Type B pancreatic cell (in vitro differentiated cells): ENCODE results near the gene MRPS34. TPM values are rescaled to one million over a fixed set of nuclear protein-coding genes. Genes with fewer than 3 reads are reported as not detected.

Source experiments
- DNase-seq: peaks from one replicate; pipeline ENCODE4 v3.0.0; 2021; ENCODE audit warnings: mixed read lengths; ENCODE audit not compliant: unreplicated experiment; ENCODE audit errors: extremely low spot score
- H3K27ac Mint-ChIP-seq: 2 replicates; pipeline ENCODE4 v1.8.0; 2021; ENCODE audit warnings: mild to moderate bottlenecking, mixed read lengths
- H3K27me3 Mint-ChIP-seq: 2 replicates; pipeline ENCODE4 v1.8.0; 2021; ENCODE audit warnings: mixed read lengths
- H3K36me3 Mint-ChIP-seq: 2 replicates; pipeline ENCODE4 v1.8.0; 2021; ENCODE audit warnings: mixed read lengths
- H3K4me1 Mint-ChIP-seq: one replicate; pipeline ENCODE4 v1.8.0; 2021; ENCODE audit warnings: mixed read lengths; ENCODE audit not compliant: unreplicated experiment
- H3K4me3 Mint-ChIP-seq: 2 replicates; pipeline ENCODE4 v1.8.0; 2021; ENCODE audit warnings: mild to moderate bottlenecking, mixed read lengths
- H3K9me3 Mint-ChIP-seq: 2 replicates; pipeline ENCODE4 v1.8.0; 2021; ENCODE audit warnings: mixed read lengths
- total RNA-seq: library from RNA; stranded (reverse); gene quantifications from 2 replicates; pipeline ENCODE4 v1.2.1, GENCODE V29; 2021; ENCODE audit warnings: low replicate concordance
- TF ChIP-seq, protein P1 (sequence below): fragments of 200-600 bp; sonication (generic); conservative IDR thresholded peaks from 2 replicates; pipeline ENCODE4 v1.5.0; 2021; ENCODE audit warnings: antibody characterized with exemption, mild to moderate bottlenecking

The MRPS34 gene
- total RNA-seq, 1 donor from 2014 or later = 95.5 TPM

DNA sequence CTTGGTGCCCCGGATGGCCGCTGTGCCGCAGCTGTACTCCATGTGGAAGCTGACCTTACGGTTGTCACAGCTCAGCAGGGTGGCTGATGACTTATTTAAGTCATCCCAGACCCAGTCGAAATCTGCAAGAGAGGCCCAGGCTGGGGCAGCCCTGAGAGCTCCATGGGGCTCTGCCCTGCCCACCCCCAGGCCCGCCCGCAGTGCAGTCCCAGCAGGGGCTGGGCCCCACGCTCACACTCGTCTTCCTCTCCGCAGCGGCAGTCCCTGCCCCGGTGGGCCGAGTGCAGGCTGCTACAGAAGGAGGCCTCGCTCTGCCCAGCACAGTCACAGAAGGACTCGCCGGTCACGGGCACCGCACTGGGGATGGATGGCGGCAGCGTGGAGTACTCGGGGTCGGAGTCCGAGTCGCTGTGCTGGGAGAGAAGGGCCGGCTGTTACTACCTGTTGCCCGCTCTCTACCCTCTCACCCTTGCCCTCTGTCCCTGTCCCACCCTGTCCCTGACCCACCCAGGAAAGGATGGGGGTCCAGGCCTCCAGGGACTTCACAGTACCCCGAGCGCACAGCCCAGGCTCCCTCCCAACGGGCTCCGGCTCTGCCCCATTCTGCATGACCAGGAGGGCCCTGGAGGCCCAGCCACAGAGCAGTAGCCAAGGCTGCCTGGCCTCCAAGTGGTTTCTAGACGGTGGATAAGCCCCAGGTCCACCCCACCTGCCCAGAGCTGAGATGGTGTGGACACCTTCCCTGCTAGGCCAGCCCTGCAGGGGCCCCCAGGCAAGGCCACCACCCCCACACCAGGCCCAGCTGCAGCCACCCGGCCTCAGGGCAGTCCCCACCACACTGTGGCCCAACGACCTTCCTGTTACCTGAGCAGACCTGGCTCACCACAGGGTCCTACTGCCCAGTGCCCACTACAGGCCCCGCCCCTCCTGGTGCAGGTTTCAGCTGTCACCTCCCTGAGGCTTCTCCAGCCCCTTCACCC is 5.6 kb upstream of the MRPS34 start:
- TF ChIP-seq, protein P1, sequence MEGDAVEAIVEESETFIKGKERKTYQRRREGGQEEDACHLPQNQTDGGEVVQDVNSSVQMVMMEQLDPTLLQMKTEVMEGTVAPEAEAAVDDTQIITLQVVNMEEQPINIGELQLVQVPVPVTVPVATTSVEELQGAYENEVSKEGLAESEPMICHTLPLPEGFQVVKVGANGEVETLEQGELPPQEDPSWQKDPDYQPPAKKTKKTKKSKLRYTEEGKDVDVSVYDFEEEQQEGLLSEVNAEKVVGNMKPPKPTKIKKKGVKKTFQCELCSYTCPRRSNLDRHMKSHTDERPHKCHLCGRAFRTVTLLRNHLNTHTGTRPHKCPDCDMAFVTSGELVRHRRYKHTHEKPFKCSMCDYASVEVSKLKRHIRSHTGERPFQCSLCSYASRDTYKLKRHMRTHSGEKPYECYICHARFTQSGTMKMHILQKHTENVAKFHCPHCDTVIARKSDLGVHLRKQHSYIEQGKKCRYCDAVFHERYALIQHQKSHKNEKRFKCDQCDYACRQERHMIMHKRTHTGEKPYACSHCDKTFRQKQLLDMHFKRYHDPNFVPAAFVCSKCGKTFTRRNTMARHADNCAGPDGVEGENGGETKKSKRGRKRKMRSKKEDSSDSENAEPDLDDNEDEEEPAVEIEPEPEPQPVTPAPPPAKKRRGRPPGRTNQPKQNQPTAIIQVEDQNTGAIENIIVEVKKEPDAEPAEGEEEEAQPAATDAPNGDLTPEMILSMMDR = no peak
- peak overlapping the region; percentile 44 for H3K4me3 Mint-ChIP-seq
- H3K36me3 Mint-ChIP-seq = peaks cover 3% of the 10 kb centered on the region
- no peaks in the 10 kb centered on the region for H3K27me3 Mint-ChIP-seq
- H3K9me3 Mint-ChIP-seq = no peaks in the 10 kb centered on the region
- H3K27ac Mint-ChIP-seq = peak overlapping the region; percentile 67
- DNase-seq = no peak
- peaks cover 14% of the 10 kb centered on the region for H3K4me1 Mint-ChIP-seq

DNA sequence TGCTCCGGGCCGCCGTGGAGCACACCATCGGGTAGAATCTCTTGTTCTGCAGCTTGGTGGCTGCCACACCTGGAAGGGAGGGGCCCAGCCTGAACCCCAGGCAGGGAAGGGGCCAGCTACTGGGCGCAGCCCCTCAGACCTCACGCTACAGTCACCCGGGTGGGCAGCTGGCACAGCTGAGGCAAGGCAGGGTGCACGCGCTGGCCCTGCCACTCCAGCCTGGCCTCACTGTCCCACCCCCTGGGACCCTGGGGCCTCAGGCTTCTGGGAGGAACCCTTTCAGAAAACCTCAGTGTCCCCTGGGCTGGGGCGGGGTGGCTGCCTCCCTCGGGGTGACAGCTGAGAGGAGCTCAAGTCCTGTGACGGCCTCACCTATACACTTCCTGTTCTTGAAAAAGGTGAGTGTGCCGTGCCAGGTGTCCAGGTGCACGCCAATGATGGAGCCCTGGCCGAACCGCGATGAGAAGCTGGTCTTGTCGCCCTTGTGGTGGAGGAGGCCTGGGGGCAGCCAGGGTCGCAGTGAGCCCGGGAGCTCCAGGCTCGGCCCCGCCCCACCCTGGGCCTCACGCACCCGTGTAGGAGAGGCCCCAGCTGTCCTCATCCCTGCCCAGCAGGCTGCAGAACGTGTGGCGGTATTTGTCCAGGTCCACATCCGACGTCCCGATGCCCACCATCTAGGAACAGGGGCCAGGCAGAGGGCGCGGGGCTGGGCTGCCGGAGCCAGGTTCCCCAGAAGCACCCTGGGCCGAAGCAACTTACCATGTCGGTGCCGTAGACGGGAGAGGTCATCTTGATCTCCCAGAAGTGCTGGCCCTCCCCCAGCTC is 4.7 kb upstream of the MRPS34 start:
- H3K9me3 Mint-ChIP-seq = no peaks in the 10 kb centered on the region
- H3K4me1 Mint-ChIP-seq = peaks cover 10% of the 10 kb centered on the region
- TF ChIP-seq, protein P1 = no peak
- no peak overlapping the region for H3K27ac Mint-ChIP-seq
- peak overlapping the region; percentile 25 for H3K4me3 Mint-ChIP-seq
- no peaks in the 10 kb centered on the region for H3K36me3 Mint-ChIP-seq
- DNase-seq = no peak
- no peaks in the 10 kb centered on the region for H3K27me3 Mint-ChIP-seq

DNA sequence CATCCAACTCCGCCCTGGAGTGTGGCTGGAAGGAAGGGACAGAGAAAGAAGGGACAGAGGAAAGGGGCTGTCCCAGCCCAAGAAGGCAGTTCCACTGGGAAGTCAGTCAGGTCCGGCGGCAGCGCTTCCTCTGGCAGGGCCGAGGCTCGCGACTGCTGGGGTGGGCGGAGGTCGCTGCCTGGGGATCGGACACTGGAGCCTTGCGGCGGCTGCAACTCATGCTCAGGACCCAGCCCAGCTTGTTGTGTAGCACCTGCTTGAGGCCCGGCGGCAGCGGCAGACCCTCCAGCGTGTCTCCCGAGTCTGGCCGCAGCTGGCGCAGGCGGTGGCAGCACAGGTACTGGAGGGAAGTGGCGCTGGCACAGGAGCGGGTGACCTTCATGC is 4.0 kb upstream of the MRPS34 start:
- peak overlapping the region; percentile 41 for H3K4me3 Mint-ChIP-seq
- H3K9me3 Mint-ChIP-seq = no peaks in the 10 kb centered on the region
- TF ChIP-seq, protein P1 = no peak
- peak overlapping the region; percentile 75 for H3K27ac Mint-ChIP-seq
- H3K36me3 Mint-ChIP-seq = peaks cover 4% of the 10 kb centered on the region
- DNase-seq = no peak
- H3K4me1 Mint-ChIP-seq = peaks cover 10% of the 10 kb centered on the region
- H3K27me3 Mint-ChIP-seq = no peaks in the 10 kb centered on the region

- TF ChIP-seq, protein P1 = no peak
- Mint-ChIP-seq H3K36me3 (peaks cover 4% of the 10 kb centered on the region), H3K27me3 (no peaks in the 10 kb centered on the region), H3K27ac (peak overlapping the region; percentile 75), H3K4me3 (peak overlapping the region; percentile 41), H3K4me1 (peaks cover 6% of the 10 kb centered on the region), H3K9me3 (no peaks in the 10 kb centered on the region)
- DNase-seq = no peak
Observed at GRCh38 chr16:1776672-1776955, 3.7 kb upstream of the MRPS34 start.

DNA sequence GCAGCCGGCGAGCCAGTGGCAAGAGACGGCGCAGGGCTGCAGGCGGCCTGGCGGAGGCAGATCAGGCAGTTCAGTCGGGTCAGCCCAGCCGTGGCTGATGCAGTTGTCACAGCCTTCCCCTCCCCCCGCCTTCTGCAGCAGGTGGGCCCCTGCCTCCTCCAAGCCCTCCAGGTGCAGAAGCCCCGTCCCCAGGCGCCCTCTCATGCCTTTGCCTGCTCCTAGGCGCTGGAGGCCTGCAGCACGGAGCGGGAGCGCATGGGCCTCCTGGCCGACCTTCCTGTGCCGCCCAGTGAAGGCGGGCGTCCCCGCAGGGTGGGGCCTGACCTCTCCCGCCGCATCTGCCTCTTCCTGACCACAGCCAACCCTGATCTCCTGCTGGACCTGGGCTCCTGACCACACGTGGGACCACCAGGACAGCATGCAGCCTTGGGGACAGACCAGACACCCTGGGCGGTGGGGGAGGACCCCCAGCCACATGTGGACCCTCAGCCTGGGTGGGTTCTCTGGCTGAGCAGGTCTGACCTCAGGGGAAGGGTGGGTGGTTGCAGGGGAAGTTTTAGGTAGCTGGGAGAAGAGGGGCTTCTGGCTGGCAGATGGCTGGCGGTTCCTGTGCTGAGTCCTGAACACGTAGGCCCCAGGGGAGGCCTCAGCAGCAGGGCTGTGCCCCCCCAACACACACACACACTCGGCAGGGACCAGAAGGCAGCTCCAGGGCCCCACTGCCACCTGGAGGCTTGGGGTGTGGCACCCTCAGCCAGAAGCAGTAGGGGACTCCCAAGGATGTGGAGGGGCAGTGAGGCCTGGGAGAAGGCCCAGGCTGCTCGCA is 3.1 kb upstream of the MRPS34 start:
- Mint-ChIP-seq H3K9me3 (no peaks in the 10 kb centered on the region), H3K27me3 (no peaks in the 10 kb centered on the region), H3K4me1 (peaks cover under 1% of the 10 kb centered on the region), H3K27ac (peak overlapping the region; percentile 75), H3K36me3 (peaks cover 4% of the 10 kb centered on the region), H3K4me3 (peak overlapping the region; percentile 41)
- TF ChIP-seq, protein P1 = no peak
- DNase-seq = no peak
